ENCODE data around the gene LILRA1. TPM values are rescaled to one million over a fixed set of nuclear protein-coding genes. Genes with fewer than 3 reads are reported as not detected.
"Not testable (repeated sequence)": the region's sequence is repeated elsewhere in the genome, so short reads cannot be mapped to it uniquely, and the experiment has no call there.

Gene LILRA1
- polyA plus RNA-seq, 3 donors: 88.5 to 151 (median 141) TPM

- peaks cover 2 to 9% (median 3%) of the 10 kb centered on the region in 3 donors for H3K27me3 Mint-ChIP-seq (ENCODE audit: low read depth in 3 of 3)
- 0% methylated on average over 2 of the region's 6 CpGs for whole genome bisulfite sequencing (ENCODE audit: insufficient coverage)
- H3K36me3 ChIP-seq (replicated peaks in 1 of 2; ENCODE audit: control insufficient read depth in 1 of 2, insufficient read depth in 2 of 2, low read length in 2 of 2): peaks cover 40 to 44% of the 10 kb centered on the region in 2 donors
- H4K20me1 ChIP-seq (ENCODE audit: insufficient read depth, low read length): peaks cover 50% of the 10 kb centered on the region
- H3K9me3 ChIP-seq (replicated peaks in 1 of 2; ENCODE audit: control insufficient read depth in 1 of 2, insufficient read depth in 1 of 2, low read length in 2 of 2): no peaks in the 10 kb centered on the region
- H3K79me2 ChIP-seq (ENCODE audit: insufficient read depth, low read length): peaks cover 21% of the 10 kb centered on the region
- intact Hi-C loops (cut with micrococcal nuclease): loop anchor here (5.0 kb wide), 3 partner anchors 33 to 58 kb away; partner anchors contain the start of genes LILRA1 (in 1 of the 2) and LILRA2 (in 1 of the 2)
- no peak for TF ChIP-seq CTCF (IDR thresholded peaks at IDR 0.05)
- H3K4me1 ChIP-seq (ENCODE audit: control insufficient read depth in 1 of 2, insufficient read depth in 2 of 2, low read length in 2 of 2): peaks cover 39 to 48% of the 10 kb centered on the region in 2 donors
- H3K4me3 Mint-ChIP-seq: peak overlapping the region; percentile 99 to 100
- H2AFZ ChIP-seq (ENCODE audit: insufficient read depth, low read depth, low read length, poor library complexity, severe bottlenecking): peak overlapping the region; percentile 83
- H3K9ac ChIP-seq (ENCODE audit: insufficient read depth, low read length, poor library complexity, severe bottlenecking): peak overlapping the region; percentile 68
- peak overlapping the region; percentile 92 for H3K4me2 ChIP-seq (replicated peaks; ENCODE audit: extremely low read depth, low read length, poor library complexity, severe bottlenecking)
- H3K27me3 ChIP-seq (ENCODE audit: control insufficient read depth in 2 of 2, insufficient read depth in 2 of 2, low read length in 2 of 2): no peaks in the 10 kb centered on the region
- H3K4me3 ChIP-seq (replicated peaks in 1 of 3; ENCODE audit: low read depth in 2 of 3, low read length in 3 of 3): peak overlapping the region; percentile 84 to 97 (median 94)
- H3K4me1 Mint-ChIP-seq: peaks cover 58% of the 10 kb centered on the region
- H3K9me3 Mint-ChIP-seq: peaks cover 0 to 4% (median 0%) of the 10 kb centered on the region in 7 donors
- H3K27ac ChIP-seq (ENCODE audit: low read depth in 1 of 2, low read length in 2 of 2): peak overlapping the region; percentile 70 to 84
- H3K27ac Mint-ChIP-seq: peak overlapping the region; percentile 88 to 96 (median 91)
- DNase-seq: peak in 2 of 3 donors; percentile 27 to 47
- peaks cover 43 to 48% of the 10 kb centered on the region in 2 donors for H3K36me3 Mint-ChIP-seq
These were observed 37.4 kb downstream of the LILRA1 start for GRCh38 chr19:54630782-54631181.

GRCh38 chr19:54631489-54632337 lies 38.3 kb downstream of the LILRA1 start:
- WGBS (ENCODE audit: insufficient coverage): 97% methylated on average over 13 of the region's 23 CpGs
- intact Hi-C loops (cut with micrococcal nuclease): loop anchor here (5.0 kb wide), 3 partner anchors 34 to 59 kb away; partner anchors contain the start of genes LILRA1 (in 1 of the 2) and LILRA2 (in 1 of the 2)
- not testable (repeated sequence) for H3K27me3 ChIP-seq (ENCODE audit: control insufficient read depth in 2 of 2, insufficient read depth in 2 of 2, low read length in 2 of 2); H3K9me3 Mint-ChIP-seq; H3K9me3 ChIP-seq (replicated peaks in 1 of 2; ENCODE audit: control insufficient read depth in 1 of 2, insufficient read depth in 1 of 2, low read length in 2 of 2); H2AFZ ChIP-seq (ENCODE audit: insufficient read depth, low read depth, low read length, poor library complexity, severe bottlenecking)
- Histone ChIP-seq H3K79me2 (ENCODE audit: insufficient read depth, low read length) (peaks cover 21% of the 10 kb centered on the region), H3K9ac (ENCODE audit: insufficient read depth, low read length, poor library complexity, severe bottlenecking) (peak overlapping the region; percentile 68), H3K4me3 (replicated peaks in 1 of 3; ENCODE audit: low read depth in 2 of 3, low read length in 3 of 3) (peak overlapping the region; percentile 84 to 97 (median 94)), H3K4me2 (replicated peaks; ENCODE audit: extremely low read depth, low read length, poor library complexity, severe bottlenecking) (peak overlapping the region; percentile 92), H3K27ac (ENCODE audit: low read depth in 1 of 2, low read length in 2 of 2) (peak overlapping the region; percentile 70 to 84), H3K36me3 (replicated peaks in 1 of 2; ENCODE audit: control insufficient read depth in 1 of 2, insufficient read depth in 2 of 2, low read length in 2 of 2) (peaks cover 46 to 54% of the 10 kb centered on the region in 2 donors), H3K4me1 (ENCODE audit: control insufficient read depth in 1 of 2, insufficient read depth in 2 of 2, low read length in 2 of 2) (peaks cover 39 to 48% of the 10 kb centered on the region in 2 donors), H4K20me1 (ENCODE audit: insufficient read depth, low read length) (peaks cover 58% of the 10 kb centered on the region)
- Mint-ChIP-seq H3K27me3 (ENCODE audit: low read depth in 3 of 3) (peaks cover 3 to 10% (median 5%) of the 10 kb centered on the region in 3 donors), H3K36me3 (peaks cover 51 to 56% of the 10 kb centered on the region in 2 donors), H3K4me1 (peaks cover 55% of the 10 kb centered on the region), H3K4me3 (peak overlapping the region; percentile 99 to 100), H3K27ac (peak overlapping the region in 6 of 7 donors; percentile 88 to 96 (median 90))
- peak in 1 of 3 donors; percentile 44 for DNase-seq

GRCh38 chr19:54632517-54632916 lies 39.1 kb downstream of the LILRA1 start:
- peak overlapping the region in 1 of 2 donors; percentile 100 for H3K4me3 Mint-ChIP-seq
- H3K27me3 ChIP-seq (ENCODE audit: control insufficient read depth in 2 of 2, insufficient read depth in 2 of 2, low read length in 2 of 2); H2AFZ ChIP-seq (ENCODE audit: insufficient read depth, low read depth, low read length, poor library complexity, severe bottlenecking); H3K9me3 Mint-ChIP-seq; H3K27ac ChIP-seq (ENCODE audit: low read depth in 1 of 2, low read length in 2 of 2); H3K27ac Mint-ChIP-seq; H3K9me3 ChIP-seq (replicated peaks in 1 of 2; ENCODE audit: control insufficient read depth in 1 of 2, insufficient read depth in 1 of 2, low read length in 2 of 2); H3K4me2 ChIP-seq (replicated peaks; ENCODE audit: extremely low read depth, low read length, poor library complexity, severe bottlenecking); H3K9ac ChIP-seq (ENCODE audit: insufficient read depth, low read length, poor library complexity, severe bottlenecking); DNase-seq: not testable (repeated sequence)
- Histone ChIP-seq H3K79me2 (ENCODE audit: insufficient read depth, low read length) (peaks cover 21% of the 10 kb centered on the region), H3K4me3 (replicated peaks in 1 of 3; ENCODE audit: low read depth in 2 of 3, low read length in 3 of 3) (peak overlapping the region in 1 of 3 experiments; percentile 94), H4K20me1 (ENCODE audit: insufficient read depth, low read length) (peaks cover 60% of the 10 kb centered on the region), H3K36me3 (replicated peaks in 1 of 2; ENCODE audit: control insufficient read depth in 1 of 2, insufficient read depth in 2 of 2, low read length in 2 of 2) (peaks cover 46 to 59% of the 10 kb centered on the region in 2 donors), H3K4me1 (ENCODE audit: control insufficient read depth in 1 of 2, insufficient read depth in 2 of 2, low read length in 2 of 2) (peaks cover 39 to 48% of the 10 kb centered on the region in 2 donors)
- peaks cover 5 to 10% (median 7%) of the 10 kb centered on the region in 3 donors for H3K27me3 Mint-ChIP-seq (ENCODE audit: low read depth in 3 of 3)
- intact Hi-C loops (cut with micrococcal nuclease): loop anchor here (5.0 kb wide), 3 partner anchors 35 to 60 kb away; partner anchors contain the start of genes LILRA1 (in 1 of the 2) and LILRA2 (in 1 of the 2)
- H3K36me3 Mint-ChIP-seq: peaks cover 50 to 59% of the 10 kb centered on the region in 2 donors
- 93% methylated on average over 16 of the region's 16 CpGs for WGBS (ENCODE audit: insufficient coverage)
- peaks cover 55% of the 10 kb centered on the region for H3K4me1 Mint-ChIP-seq

Measured in CD14-positive monocyte (primary cell).